ENCODE measurements around the gene MRPS23. TPM values are rescaled to one million over a fixed set of nuclear protein-coding genes. Genes with fewer than 3 reads are reported as not detected.

The MRPS23 gene
- polyA plus RNA-seq, 2 of the 4 experiments (the other 2 are of a cell fraction), result 110 to 153 TPM

DNA sequence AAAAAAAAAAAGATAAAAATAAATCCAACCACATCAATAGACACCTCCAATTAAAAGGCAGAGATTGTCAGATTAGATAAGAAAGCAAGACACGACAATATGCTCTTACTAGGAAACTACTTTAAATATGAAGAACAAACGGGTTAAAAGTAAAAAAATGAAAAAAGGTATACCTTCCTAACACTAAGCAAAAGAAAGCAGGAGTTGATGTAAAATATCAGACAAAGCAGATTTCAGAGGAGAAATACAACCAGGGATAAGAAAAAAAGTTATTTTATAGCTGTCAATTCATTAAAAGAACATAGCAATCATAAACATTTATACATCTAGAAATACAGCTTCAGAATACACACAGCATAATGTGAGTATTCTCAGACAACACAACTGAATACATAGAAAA, 55.0 kb downstream of the MRPS23 start:
- Histone ChIP-seq H3K4me2 (no peak overlapping the region), H3K4me3 (no peak overlapping the region), H3K9me3 (peaks cover 7% of the 10 kb centered on the region; the same call in 1 of the 3 replicates), H3K27ac (no peak overlapping the region), H3K4me1 (no peaks in the 10 kb centered on the region)
- CTCF ChIA-PET, result interaction anchor here (0.5 to 7.5 kb wide), 4 partner anchors 12 to 552 kb away, joined by 3 to 84 read pairs (median 4); no protein-coding TSS in a partner anchor
- ATAC-seq, result no peak
- DNase-seq (ENCODE audit: low read depth in 1 of 2, low spot score in 1 of 2), result no peak
- 13% methylated on average over 2 of the region's 2 CpGs for WGBS (ENCODE audit: missing lambda C conversion rate)
- TF ChIP-seq ZNF302 (CRISPR knock-in tag; IDR thresholded peaks at IDR 0.05) (no peak), CBX8 (IDR thresholded peaks at IDR 0.05) (0 out of 2 replicates have a peak, but pooled peaks have one; percentile 64), GATA3 (IDR thresholded peaks at IDR 0.05; ENCODE audit: borderline replicate concordance) (no peak), HDAC2 (IDR thresholded peaks at IDR 0.05) (no peak), CBX2 (IDR thresholded peaks at IDR 0.05; ENCODE audit: borderline replicate concordance, low read depth) (no peak), CEBPB (IDR thresholded peaks at IDR 0.05) (no peak)
- FAIRE-seq, result peak; percentile 36
- POLR2A ChIA-PET, result no interaction called here

DNA sequence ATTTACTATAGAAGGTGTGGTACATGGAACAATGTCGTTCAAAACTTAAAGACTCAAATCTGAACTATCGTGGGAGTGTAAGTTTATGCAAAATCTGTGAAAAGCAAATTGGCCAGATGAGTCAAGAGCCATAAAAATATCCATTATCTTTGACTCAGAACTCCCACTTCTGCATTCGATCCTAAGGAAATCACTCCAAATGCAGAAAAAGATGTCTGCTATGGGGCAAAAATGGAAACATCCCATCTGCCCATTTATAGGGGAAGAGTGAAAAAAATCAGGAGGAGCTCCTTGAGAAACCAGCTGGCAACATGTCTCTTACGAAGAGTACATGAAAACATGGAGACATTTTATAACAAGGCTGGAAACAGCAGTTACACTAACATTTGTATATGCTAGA, 61.1 kb downstream of the MRPS23 start:
- FAIRE-seq, result peak; percentile 86
- TF ChIP-seq EHMT2 (IDR thresholded peaks at IDR 0.05; ENCODE audit: low read depth) (no peak), HEYL (CRISPR knock-in tag; IDR thresholded peaks at IDR 0.05) (no peak), HOXB13 (CRISPR knock-in tag; IDR thresholded peaks at IDR 0.05; ENCODE audit: low read depth) (no peak), USF2 (IDR thresholded peaks at IDR 0.05) (no peak), NFE2L2 (conservative IDR thresholded peaks at IDR 0.05; ENCODE audit: low read length) (no peak), KDM5A (IDR thresholded peaks at IDR 0.05) (no peak), FOSL2 (IDR thresholded peaks at IDR 0.05) (no peak), FOSL2 (CRISPR knock-in tag; IDR thresholded peaks at IDR 0.05) (no peak), CHD2 (IDR thresholded peaks at IDR 0.05; ENCODE audit: low read length, partially characterized antibody) (no peak), NPAS2 (CRISPR knock-in tag; IDR thresholded peaks at IDR 0.05; ENCODE audit: borderline replicate concordance) (no peak), KDM1A (IDR thresholded peaks at IDR 0.05; ENCODE audit: low read depth) (no peak), ZC3H11A (IDR thresholded peaks at IDR 0.05) (no peak)
- TF ChIP-seq, protein P1, sequence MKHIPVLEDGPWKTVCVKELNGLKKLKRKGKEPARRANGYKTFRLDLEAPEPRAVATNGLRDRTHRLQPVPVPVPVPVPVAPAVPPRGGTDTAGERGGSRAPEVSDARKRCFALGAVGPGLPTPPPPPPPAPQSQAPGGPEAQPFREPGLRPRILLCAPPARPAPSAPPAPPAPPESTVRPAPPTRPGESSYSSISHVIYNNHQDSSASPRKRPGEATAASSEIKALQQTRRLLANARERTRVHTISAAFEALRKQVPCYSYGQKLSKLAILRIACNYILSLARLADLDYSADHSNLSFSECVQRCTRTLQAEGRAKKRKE (CRISPR knock-in tag; IDR thresholded peaks at IDR 0.05; ENCODE audit: low read depth), result no peak
- 12% methylated on average over 4 of the region's 4 CpGs for WGBS (ENCODE audit: missing lambda C conversion rate)
- H3K27ac ChIP-seq, result no peak overlapping the region
- H3K4me2 ChIP-seq, result no peak overlapping the region
- H3K9me3 ChIP-seq, result peaks cover 7% of the 10 kb centered on the region; the same call in 1 of the 3 replicates
- CTCF ChIA-PET, result interaction anchor here (0.7 to 4.6 kb wide), 6 partner anchors 11 to 675 kb away, joined by 3 to 28 read pairs (median 4); no protein-coding TSS in a partner anchor
- POLR2A ChIA-PET, result no interaction called here
- H3K4me1 ChIP-seq, result no peaks in the 10 kb centered on the region
- H3K4me3 ChIP-seq, result no peak overlapping the region
- DNase-seq (ENCODE audit: low read depth in 1 of 2, low spot score in 1 of 2), result no peak
- no peak for ATAC-seq

- 0 out of 3 replicates have a peak, but pooled peaks cover 5% of the 10 kb centered on the region for H3K4me1 ChIP-seq
- FAIRE-seq (no peak), ATAC-seq (no peak), DNase-seq (ENCODE audit: low read depth in 1 of 2, low spot score in 1 of 2) (no peak)
- no peak overlapping the region for H3K4me2 ChIP-seq
- 53% methylated on average over 7 of the region's 7 CpGs for WGBS (ENCODE audit: missing lambda C conversion rate)
- H3K4me3 ChIP-seq, result no peak overlapping the region
- H3K27ac ChIP-seq, result no peak overlapping the region
- TF ChIP-seq CEBPB (IDR thresholded peaks at IDR 0.05) (no peak), JUN (IDR thresholded peaks at IDR 0.05) (no peak), TFCP2L1 (CRISPR knock-in tag; IDR thresholded peaks at IDR 0.05) (no peak), CHD2 (IDR thresholded peaks at IDR 0.05; ENCODE audit: low read length, partially characterized antibody) (no peak), NR3C1 (IDR thresholded peaks at IDR 0.05) (no peak), FOXS1 (CRISPR knock-in tag; IDR thresholded peaks at IDR 0.05) (no peak), ZNF302 (CRISPR knock-in tag; IDR thresholded peaks at IDR 0.05) (no peak), NPAS2 (CRISPR knock-in tag; IDR thresholded peaks at IDR 0.05; ENCODE audit: borderline replicate concordance) (no peak), CBX8 (IDR thresholded peaks at IDR 0.05) (no peak), FOSB (CRISPR knock-in tag; IDR thresholded peaks at IDR 0.05) (no peak), EP300 (IDR thresholded peaks at IDR 0.05) (no peak), KDM5A (IDR thresholded peaks at IDR 0.05) (no peak), KDM1A (IDR thresholded peaks at IDR 0.05; ENCODE audit: low read depth) (no peak), POLR2A (IDR thresholded peaks at IDR 0.05; ENCODE audit: low read length) (no peak), HOXB5 (CRISPR knock-in tag; IDR thresholded peaks at IDR 0.05) (no peak), RCOR1 (IDR thresholded peaks at IDR 0.05; ENCODE audit: low read depth, low read length) (no peak), FOSL2 (IDR thresholded peaks at IDR 0.05) (no peak), FOSL2 (CRISPR knock-in tag; IDR thresholded peaks at IDR 0.05) (no peak)
- TF ChIP-seq, protein P2, sequence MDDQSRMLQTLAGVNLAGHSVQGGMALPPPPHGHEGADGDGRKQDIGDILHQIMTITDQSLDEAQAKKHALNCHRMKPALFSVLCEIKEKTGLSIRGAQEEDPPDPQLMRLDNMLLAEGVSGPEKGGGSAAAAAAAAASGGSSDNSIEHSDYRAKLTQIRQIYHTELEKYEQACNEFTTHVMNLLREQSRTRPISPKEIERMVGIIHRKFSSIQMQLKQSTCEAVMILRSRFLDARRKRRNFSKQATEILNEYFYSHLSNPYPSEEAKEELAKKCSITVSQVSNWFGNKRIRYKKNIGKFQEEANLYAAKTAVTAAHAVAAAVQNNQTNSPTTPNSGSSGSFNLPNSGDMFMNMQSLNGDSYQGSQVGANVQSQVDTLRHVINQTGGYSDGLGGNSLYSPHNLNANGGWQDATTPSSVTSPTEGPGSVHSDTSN (IDR thresholded peaks at IDR 0.05), result no peak
- TF ChIP-seq, protein P3, sequence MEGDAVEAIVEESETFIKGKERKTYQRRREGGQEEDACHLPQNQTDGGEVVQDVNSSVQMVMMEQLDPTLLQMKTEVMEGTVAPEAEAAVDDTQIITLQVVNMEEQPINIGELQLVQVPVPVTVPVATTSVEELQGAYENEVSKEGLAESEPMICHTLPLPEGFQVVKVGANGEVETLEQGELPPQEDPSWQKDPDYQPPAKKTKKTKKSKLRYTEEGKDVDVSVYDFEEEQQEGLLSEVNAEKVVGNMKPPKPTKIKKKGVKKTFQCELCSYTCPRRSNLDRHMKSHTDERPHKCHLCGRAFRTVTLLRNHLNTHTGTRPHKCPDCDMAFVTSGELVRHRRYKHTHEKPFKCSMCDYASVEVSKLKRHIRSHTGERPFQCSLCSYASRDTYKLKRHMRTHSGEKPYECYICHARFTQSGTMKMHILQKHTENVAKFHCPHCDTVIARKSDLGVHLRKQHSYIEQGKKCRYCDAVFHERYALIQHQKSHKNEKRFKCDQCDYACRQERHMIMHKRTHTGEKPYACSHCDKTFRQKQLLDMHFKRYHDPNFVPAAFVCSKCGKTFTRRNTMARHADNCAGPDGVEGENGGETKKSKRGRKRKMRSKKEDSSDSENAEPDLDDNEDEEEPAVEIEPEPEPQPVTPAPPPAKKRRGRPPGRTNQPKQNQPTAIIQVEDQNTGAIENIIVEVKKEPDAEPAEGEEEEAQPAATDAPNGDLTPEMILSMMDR (IDR thresholded peaks at IDR 0.05), result no peak
- H3K9me3 ChIP-seq, result no peaks in the 10 kb centered on the region
- POLR2A ChIA-PET, result no interaction called here
- CTCF ChIA-PET, result interaction anchor here (1.1 to 7.3 kb wide), 17 partner anchors 9 to 674 kb away, joined by 3 to 124 read pairs (median 25); no protein-coding TSS in a partner anchor
Observed at GRCh38 chr17:57785022-57785421, 64.8 kb downstream of the MRPS23 start.

Data from A549 (cell line).